OCI-LY7 (cell line): Measurements from ENCODE around the gene ADAMTS6. TPM values are rescaled to one million over a fixed set of nuclear protein-coding genes. Genes with fewer than 3 reads are reported as not detected.

ENCODE experiments used
- BruUV-seq: library from RNA; stranded (reverse); fragments of 400-500 nt; replicated peaks from 2 replicates; lab custom pipeline; 2021; lab: Mats Ljungman, UMichigan
- CTCF ChIA-PET: fragments of 300-600 bp; sonication (Branson Sonifier 250); formaldehyde crosslinking; loops from one replicate; lab custom pipeline; 2022; ENCODE audit warnings: antibody characterized with exemption; ENCODE audit not compliant: unreplicated experiment; lab: Charles Lee
- POLR2A ChIA-PET: fragments of 300-600 bp; sonication (Branson Sonifier 250); formaldehyde crosslinking; loops from one replicate; lab custom pipeline; 2022; ENCODE audit warnings: antibody characterized with exemption; lab: Charles Lee
- DNase-seq: peaks from one replicate; pipeline ENCODE4 v3.0.0-alpha.2; 2015; ENCODE audit warnings: low spot score
- H2AFZ ChIP-seq: fragments of 200-600 bp; sonication (generic), shearing (Covaris generic); 2 replicates; pipeline ENCODE4 v1.6.1; 2014; ENCODE audit warnings: mild to moderate bottlenecking, antibody characterized with exemption, low read length, moderate library complexity
- H3K27ac ChIP-seq: fragments of 200-600 bp; sonication (generic); 2 replicates; pipeline ENCODE4 v1.5.1; 2014; ENCODE audit warnings: mixed run types, low read depth, mild to moderate bottlenecking, moderate library complexity, low read length, inconsistent platforms; ENCODE audit not compliant: poor library complexity, severe bottlenecking
- H3K36me3 ChIP-seq: fragments of 200-600 bp; sonication (generic); 2 replicates; pipeline ENCODE4 v1.6.1; 2014; ENCODE audit warnings: mild to moderate bottlenecking, antibody characterized with exemption, low read length, moderate library complexity, mixed read lengths; ENCODE audit not compliant: insufficient read depth
- H3K4me1 ChIP-seq: fragments of 200-600 bp; sonication (generic); 2 replicates; pipeline ENCODE4 v1.5.1; 2014; ENCODE audit warnings: mild to moderate bottlenecking, low read length; ENCODE audit not compliant: insufficient read depth, poor library complexity, severe bottlenecking
- H3K4me2 ChIP-seq: fragments of 200-600 bp; sonication (generic); 2 replicates; pipeline ENCODE4 v1.6.1; 2014; ENCODE audit warnings: mild to moderate bottlenecking, low read length
- H3K4me3 ChIP-seq: fragments of 200-600 bp; sonication (generic); 2 replicates; pipeline ENCODE4 v1.5.1; 2014; ENCODE audit warnings: mild to moderate bottlenecking, low read depth, low read length; ENCODE audit not compliant: poor library complexity, severe bottlenecking
- H3K79me2 ChIP-seq: fragments of 200-600 bp; sonication (generic); 2 replicates; pipeline ENCODE4 v1.6.1; 2016; ENCODE audit warnings: low read depth, mild to moderate bottlenecking, low read length, moderate library complexity, mixed read lengths; ENCODE audit not compliant: insufficient read depth
- H3K9me2 ChIP-seq: fragments of 200-600 bp; sonication (generic); 2 replicates; pipeline ENCODE4 v1.6.1; 2016; ENCODE audit warnings: mild to moderate bottlenecking, low read length, mixed read lengths; ENCODE audit not compliant: insufficient read depth
- H3K9me3 ChIP-seq: fragments of 200-600 bp; sonication (generic); 2 replicates; pipeline ENCODE4 v1.6.1; 2014; ENCODE audit warnings: mild to moderate bottlenecking, mixed run types, low read length, mixed read lengths
- H4K20me1 ChIP-seq: fragments of 200-600 bp; sonication (generic); 2 replicates; pipeline ENCODE4 v1.6.1; 2014; ENCODE audit warnings: mild to moderate bottlenecking, antibody characterized with exemption, low read length, moderate library complexity, mixed read lengths; ENCODE audit not compliant: insufficient read depth
- CTCF ChIP-seq: fragments of 200-600 bp; sonication (generic); conservative IDR thresholded peaks from 2 replicates; pipeline ENCODE4 v1.5.1; 2014; ENCODE audit warnings: mild to moderate bottlenecking, antibody characterized with exemption, low read length, moderate library complexity, mixed read lengths
- EZH2phosphoT487 ChIP-seq: fragments of 200-600 bp; sonication (generic); IDR thresholded peaks from 2 replicates; pipeline ENCODE4 v1.6.1; 2018; ENCODE audit warnings: low read depth, borderline replicate concordance, mild to moderate bottlenecking, mixed run types, antibody characterized with exemption, low read length, moderate library complexity, mixed read lengths
- intact Hi-C: fragments of 100-400 bp; cut with micrococcal nuclease; formaldehyde crosslinking; loops from one replicate; pipeline ENCODE4 v1.10.0; 2022; ENCODE audit not compliant: unreplicated experiment
- total RNA-seq, 2 experiments: library from RNA; depleted of rRNA in 1 of 2; stranded (reverse); fragments of >200 nt in 1 of 2; shearing (Covaris generic) in 1 of 2; gene quantifications; 2 replicates each; pipeline ENCODE4 v1.2.3, GENCODE V29; 2014 to 2022

Gene ADAMTS6
- total RNA-seq, 2 experiments from 2014 or later: 13.9 to 18.1 TPM

- H3K36me3 ChIP-seq: no peaks in the 10 kb centered on the region
- H3K27ac ChIP-seq: no peak overlapping the region
- H4K20me1 ChIP-seq: no peaks in the 10 kb centered on the region
- H3K9me3 ChIP-seq: no peaks in the 10 kb centered on the region
- intact Hi-C loops: no loop called here
- no peaks in the 10 kb centered on the region for H3K79me2 ChIP-seq
- DNase-seq: no peak
- H2AFZ ChIP-seq: no peak overlapping the region
- CTCF ChIA-PET: interaction anchor here (0.6 kb wide), 1 partner anchor 59 kb away, joined by 4 read pairs; no protein-coding TSS in a partner anchor
- no peak for TF ChIP-seq CTCF
- no peak for TF ChIP-seq EZH2phosphoT487
- no peak overlapping the region for H3K4me3 ChIP-seq
- no peaks in the 10 kb centered on the region for H3K9me2 ChIP-seq
- POLR2A ChIA-PET: interaction anchor here (0.6 to 1.5 kb wide), 2 partner anchors 10 to 623 kb away, joined by 3 read pairs; no protein-coding TSS in a partner anchor
- no peaks in the 10 kb centered on the region for H3K4me1 ChIP-seq
- H3K4me2 ChIP-seq: no peak overlapping the region
- no TSS peak for BruUV-seq
Observed at GRCh38 chr5:65255294-65255693, 226.4 kb downstream of the ADAMTS6 start.

GRCh38 chr5:65252977-65253376 lies 228.7 kb downstream of the ADAMTS6 start:
- no peak overlapping the region for H3K4me3 ChIP-seq
- CTCF ChIA-PET: no interaction called here
- no peaks in the 10 kb centered on the region for H3K79me2 ChIP-seq
- H3K27ac ChIP-seq: no peak overlapping the region
- H3K4me2 ChIP-seq: no peak overlapping the region
- DNase-seq: no peak
- intact Hi-C loops: no loop called here
- BruUV-seq: no TSS peak
- no peak for TF ChIP-seq CTCF
- TF ChIP-seq EZH2phosphoT487: no peak
- no peaks in the 10 kb centered on the region for H3K9me2 ChIP-seq
- no peaks in the 10 kb centered on the region for H4K20me1 ChIP-seq
- H3K4me1 ChIP-seq: no peaks in the 10 kb centered on the region
- POLR2A ChIA-PET: no interaction called here
- H3K36me3 ChIP-seq: no peaks in the 10 kb centered on the region
- no peak overlapping the region for H2AFZ ChIP-seq
- H3K9me3 ChIP-seq: no peaks in the 10 kb centered on the region

GRCh38 chr5:65248896-65249295 lies 232.8 kb downstream of the ADAMTS6 start:
- Histone ChIP-seq H3K4me2 (no peak overlapping the region), H3K9me2 (no peaks in the 10 kb centered on the region), H3K79me2 (no peaks in the 10 kb centered on the region), H3K36me3 (no peaks in the 10 kb centered on the region), H3K9me3 (no peaks in the 10 kb centered on the region), H3K27ac (no peak overlapping the region), H4K20me1 (no peaks in the 10 kb centered on the region), H2AFZ (no peak overlapping the region), H3K4me1 (no peaks in the 10 kb centered on the region), H3K4me3 (no peak overlapping the region)
- BruUV-seq: no TSS peak
- ChIA-PET CTCF (no interaction called here), POLR2A (interaction anchor here (0.6 kb wide), 2 partner anchors 10 to 79 kb away, joined by 3 to 7 read pairs; no protein-coding TSS in a partner anchor)
- intact Hi-C loops: no loop called here
- TF ChIP-seq CTCF (no peak), EZH2phosphoT487 (no peak)
- no peak for DNase-seq
